ENCODE results near the gene INSIG1. TPM values are rescaled to one million over a fixed set of nuclear protein-coding genes. Genes with fewer than 3 reads are reported as not detected.
A peak's percentile ranks its signal among the peaks of the same experiment; 100 is the strongest.

The INSIG1 gene
- 197 and 198 TPM in 2 replicates for total RNA-seq

GRCh38 chr7:155297517-155298287, at the start of gene INSIG1:
TSS of gene INSIG1 (plus strand) at chr7:155297878. CDS start at chr7:155298286, 408 bp downstream.
- Mint-ChIP-seq H3K9me3 (peaks cover 10% of the 10 kb centered on the region), H3K4me3 (ENCODE audit: low read depth) (peak within 1 kb of the TSS; percentile 96), H3K36me3 (ENCODE audit: low read depth) (peaks cover 56% of the 10 kb centered on the region), H3K27ac (peak within 1 kb of the TSS; percentile 95), H3K4me1 (ENCODE audit: low read depth) (peaks cover 56% of the 10 kb centered on the region), H3K27me3 (ENCODE audit: low read depth) (no peaks in the 10 kb centered on the region)
- intact Hi-C loops (cut with micrococcal nuclease): loop anchor here (1.0 to 10.0 kb wide), 8 partner anchors 14 to 1477 kb away; partner anchors contain the start of gene PAXIP1
- peak; percentile 92 for DNase-seq (ENCODE audit: low spot score)

- no peaks in the 10 kb centered on the region for H3K36me3 Mint-ChIP-seq (ENCODE audit: low read depth)
- peaks cover 12% of the 10 kb centered on the region for H3K27me3 Mint-ChIP-seq (ENCODE audit: low read depth)
- no peak for DNase-seq (ENCODE audit: low spot score)
- H3K4me1 Mint-ChIP-seq (ENCODE audit: low read depth): no peaks in the 10 kb centered on the region
- H3K4me3 Mint-ChIP-seq (ENCODE audit: low read depth): no peak overlapping the region
- no peak overlapping the region for H3K27ac Mint-ChIP-seq
- no peaks in the 10 kb centered on the region for H3K9me3 Mint-ChIP-seq
- intact Hi-C loops (cut with micrococcal nuclease): no loop called here
These were observed 49.3 kb upstream of the INSIG1 start for GRCh38 chr7:155248366-155248756.

- H3K27ac Mint-ChIP-seq: no peak overlapping the region
- no peaks in the 10 kb centered on the region for H3K36me3 Mint-ChIP-seq (ENCODE audit: low read depth)
- H3K27me3 Mint-ChIP-seq (ENCODE audit: low read depth): peaks cover 13% of the 10 kb centered on the region
- H3K4me1 Mint-ChIP-seq (ENCODE audit: low read depth): peaks cover 14% of the 10 kb centered on the region
- intact Hi-C loops (cut with micrococcal nuclease): no loop called here
- no peaks in the 10 kb centered on the region for H3K9me3 Mint-ChIP-seq
- H3K4me3 Mint-ChIP-seq (ENCODE audit: low read depth): no peak overlapping the region
- DNase-seq (ENCODE audit: low spot score): no peak
These were observed 45.8 kb upstream of the INSIG1 start for GRCh38 chr7:155251831-155252230.

- no peak overlapping the region for H3K4me3 Mint-ChIP-seq (ENCODE audit: low read depth)
- H3K36me3 Mint-ChIP-seq (ENCODE audit: low read depth): no peaks in the 10 kb centered on the region
- no peak overlapping the region for H3K27ac Mint-ChIP-seq
- no peak for DNase-seq (ENCODE audit: low spot score)
- H3K4me1 Mint-ChIP-seq (ENCODE audit: low read depth): peaks cover 18% of the 10 kb centered on the region
- peaks cover 15% of the 10 kb centered on the region for H3K27me3 Mint-ChIP-seq (ENCODE audit: low read depth)
- H3K9me3 Mint-ChIP-seq: no peaks in the 10 kb centered on the region
- intact Hi-C loops (cut with micrococcal nuclease): no loop called here
These were observed 45.2 kb upstream of the INSIG1 start for GRCh38 chr7:155252444-155252887.

GRCh38 chr7:155252892-155253501, 44.7 kb upstream of the INSIG1 start:
- DNase-seq (ENCODE audit: low spot score): no peak
- Mint-ChIP-seq H3K4me1 (ENCODE audit: low read depth) (peaks cover 18% of the 10 kb centered on the region), H3K27me3 (ENCODE audit: low read depth) (peaks cover 15% of the 10 kb centered on the region), H3K4me3 (ENCODE audit: low read depth) (no peak overlapping the region), H3K27ac (no peak overlapping the region), H3K9me3 (no peaks in the 10 kb centered on the region), H3K36me3 (ENCODE audit: low read depth) (no peaks in the 10 kb centered on the region)
- intact Hi-C loops (cut with micrococcal nuclease): no loop called here

- Mint-ChIP-seq H3K27me3 (ENCODE audit: low read depth) (peaks cover 15% of the 10 kb centered on the region), H3K4me3 (ENCODE audit: low read depth) (no peak overlapping the region), H3K36me3 (ENCODE audit: low read depth) (no peaks in the 10 kb centered on the region), H3K4me1 (ENCODE audit: low read depth) (peaks cover 18% of the 10 kb centered on the region), H3K27ac (no peak overlapping the region), H3K9me3 (no peaks in the 10 kb centered on the region)
- DNase-seq (ENCODE audit: low spot score): no peak
- intact Hi-C loops (cut with micrococcal nuclease): no loop called here
These were observed 43.7 kb upstream of the INSIG1 start for GRCh38 chr7:155254018-155254417.

GRCh38 chr7:155255071-155255470, 42.6 kb upstream of the INSIG1 start:
- Mint-ChIP-seq H3K4me1 (ENCODE audit: low read depth) (peaks cover 18% of the 10 kb centered on the region), H3K27me3 (ENCODE audit: low read depth) (peaks cover 15% of the 10 kb centered on the region), H3K9me3 (no peaks in the 10 kb centered on the region), H3K4me3 (ENCODE audit: low read depth) (no peak overlapping the region), H3K36me3 (ENCODE audit: low read depth) (no peaks in the 10 kb centered on the region), H3K27ac (no peak overlapping the region)
- no peak for DNase-seq (ENCODE audit: low spot score)
- intact Hi-C loops (cut with micrococcal nuclease): no loop called here

- Mint-ChIP-seq H3K4me3 (ENCODE audit: low read depth) (no peak overlapping the region), H3K9me3 (no peaks in the 10 kb centered on the region), H3K27me3 (ENCODE audit: low read depth) (peaks cover 15% of the 10 kb centered on the region), H3K36me3 (ENCODE audit: low read depth) (no peaks in the 10 kb centered on the region), H3K4me1 (ENCODE audit: low read depth) (peaks cover 18% of the 10 kb centered on the region), H3K27ac (no peak overlapping the region)
- intact Hi-C loops (cut with micrococcal nuclease): no loop called here
- DNase-seq (ENCODE audit: low spot score): no peak
These were observed 42.1 kb upstream of the INSIG1 start for GRCh38 chr7:155255621-155256020.

- DNase-seq (ENCODE audit: low spot score): no peak
- intact Hi-C loops (cut with micrococcal nuclease): no loop called here
- Mint-ChIP-seq H3K36me3 (ENCODE audit: low read depth) (no peaks in the 10 kb centered on the region), H3K4me1 (ENCODE audit: low read depth) (peaks cover 18% of the 10 kb centered on the region), H3K27me3 (ENCODE audit: low read depth) (peaks cover 13% of the 10 kb centered on the region), H3K27ac (no peak overlapping the region), H3K9me3 (no peaks in the 10 kb centered on the region), H3K4me3 (ENCODE audit: low read depth) (no peak overlapping the region)
These were observed 41.5 kb upstream of the INSIG1 start for GRCh38 chr7:155256081-155256760.

- DNase-seq (ENCODE audit: low spot score): no peak
- no peaks in the 10 kb centered on the region for H3K36me3 Mint-ChIP-seq (ENCODE audit: low read depth)
- H3K4me3 Mint-ChIP-seq (ENCODE audit: low read depth): no peak overlapping the region
- no peak overlapping the region for H3K27ac Mint-ChIP-seq
- H3K4me1 Mint-ChIP-seq (ENCODE audit: low read depth): peaks cover 18% of the 10 kb centered on the region
- no peaks in the 10 kb centered on the region for H3K9me3 Mint-ChIP-seq
- intact Hi-C loops (cut with micrococcal nuclease): no loop called here
- H3K27me3 Mint-ChIP-seq (ENCODE audit: low read depth): peaks cover 10% of the 10 kb centered on the region
These were observed 40.8 kb upstream of the INSIG1 start for GRCh38 chr7:155256761-155257481.

- Mint-ChIP-seq H3K4me3 (ENCODE audit: low read depth) (no peak overlapping the region), H3K36me3 (ENCODE audit: low read depth) (no peaks in the 10 kb centered on the region), H3K4me1 (ENCODE audit: low read depth) (peaks cover 18% of the 10 kb centered on the region), H3K9me3 (no peaks in the 10 kb centered on the region), H3K27ac (no peak overlapping the region), H3K27me3 (ENCODE audit: low read depth) (peaks cover 8% of the 10 kb centered on the region)
- no peak for DNase-seq (ENCODE audit: low spot score)
- intact Hi-C loops (cut with micrococcal nuclease): no loop called here
These were observed 40.0 kb upstream of the INSIG1 start for GRCh38 chr7:155257482-155258225.

- H3K9me3 Mint-ChIP-seq: no peaks in the 10 kb centered on the region
- H3K4me3 Mint-ChIP-seq (ENCODE audit: low read depth): no peak overlapping the region
- no peak overlapping the region for H3K27ac Mint-ChIP-seq
- DNase-seq (ENCODE audit: low spot score): no peak
- intact Hi-C loops (cut with micrococcal nuclease): no loop called here
- no peaks in the 10 kb centered on the region for H3K36me3 Mint-ChIP-seq (ENCODE audit: low read depth)
- H3K27me3 Mint-ChIP-seq (ENCODE audit: low read depth): peaks cover 8% of the 10 kb centered on the region
- peaks cover 18% of the 10 kb centered on the region for H3K4me1 Mint-ChIP-seq (ENCODE audit: low read depth)
These were observed 39.5 kb upstream of the INSIG1 start for GRCh38 chr7:155258226-155258560.

All from activated T-helper 2 cell treated with anti-CD3 and anti-CD28 coated beads, Interferon-gamma antibody, Interleukin-2, Interleukin-4, amounts not matched to agents 10 μg/mL and 5 μg/mL and 100 μg/mL, durations not matched to agents 14 hours and 24 hours and 36 hours (primary cell).